A673 (cell line): ENCODE results near the gene TBL1X. TPM values are rescaled to one million over a fixed set of nuclear protein-coding genes. Genes with fewer than 3 reads are reported as not detected.

ENCODE experiments used
- BruUV-seq: library from RNA; stranded (reverse); fragments of 400-500 nt; replicated peaks from 2 replicates; lab custom pipeline; 2021; lab: Mats Ljungman, UMichigan
- CTCF ChIA-PET: fragments of 300-600 bp; sonication (Branson Sonifier 250); formaldehyde crosslinking; loops from one replicate; lab custom pipeline; 2022; ENCODE audit warnings: antibody characterized with exemption; lab: Charles Lee
- POLR2A ChIA-PET: fragments of 300-600 bp; sonication (Branson Sonifier 250); formaldehyde crosslinking; loops from one replicate; lab custom pipeline; 2022; ENCODE audit warnings: antibody characterized with exemption; ENCODE audit not compliant: low non-redundant PET; lab: Charles Lee
- DNase-seq: peaks from one replicate; pipeline ENCODE4 v3.0.0-alpha.2; 2015; ENCODE audit warnings: low spot score
- H3K27ac ChIP-seq: fragments of 200-600 bp; sonication (generic); 2 replicates; pipeline ENCODE4 v1.5.1; 2016; ENCODE audit warnings: mixed run types, low read depth, mild to moderate bottlenecking, mixed read lengths, antibody characterized with exemption, low read length; ENCODE audit not compliant: poor library complexity, severe bottlenecking
- H3K27me3 ChIP-seq: fragments of 200-600 bp; sonication (generic); replicated peaks from 2 replicates; pipeline ENCODE4 v1.6.1; 2017; ENCODE audit warnings: mixed run types, low read depth, mild to moderate bottlenecking, mixed read lengths, antibody characterized with exemption, low read length; ENCODE audit not compliant: insufficient read depth, poor library complexity
- H3K36me3 ChIP-seq: fragments of 200-600 bp; sonication (generic); 2 replicates; pipeline ENCODE4 v1.6.1; 2016; ENCODE audit warnings: mixed run types, mild to moderate bottlenecking, mixed read lengths, antibody characterized with exemption, low read length; ENCODE audit not compliant: insufficient read depth, poor library complexity, severe bottlenecking
- H3K4me1 ChIP-seq: fragments of 200-600 bp; sonication (generic); 2 replicates; pipeline ENCODE4 v1.6.1; 2017; ENCODE audit warnings: mixed run types, mild to moderate bottlenecking, mixed read lengths, antibody characterized with exemption, low read length; ENCODE audit not compliant: insufficient read depth, poor library complexity, severe bottlenecking
- H3K4me3 ChIP-seq: fragments of 200-600 bp; sonication (generic); 2 replicates; pipeline ENCODE4 v1.5.1; 2016; ENCODE audit warnings: low read depth, mixed run types, mild to moderate bottlenecking, mixed read lengths, low read length; ENCODE audit not compliant: poor library complexity, severe bottlenecking
- H3K9me3 ChIP-seq: fragments of 200-600 bp; sonication (generic); 2 replicates; pipeline ENCODE4 v1.6.1; 2016; ENCODE audit warnings: mixed run types, low read depth, mild to moderate bottlenecking, mixed read lengths, antibody characterized with exemption, low read length; ENCODE audit not compliant: poor library complexity, severe bottlenecking
- CTCF ChIP-seq: fragments of 300-800, 200-600 bp; sonication (generic); conservative IDR thresholded peaks from 2 replicates; pipeline ENCODE4 v1.5.1; 2017; ENCODE audit warnings: low read depth, mild to moderate bottlenecking, antibody characterized with exemption, low read length, moderate library complexity, mixed read lengths
- EZH2 ChIP-seq: fragments of 200-600 bp; sonication (generic); IDR thresholded peaks from 2 replicates; pipeline ENCODE4 v1.6.1; 2017; ENCODE audit warnings: borderline replicate concordance, low read depth, mild to moderate bottlenecking, mixed read lengths, antibody characterized with exemption, low read length; ENCODE audit not compliant: poor library complexity, severe bottlenecking
- intact Hi-C: fragments of 100-400 bp; cut with micrococcal nuclease; formaldehyde crosslinking; loops from one replicate; pipeline ENCODE4 v1.10.0; 2022; ENCODE audit not compliant: unreplicated experiment
- total RNA-seq: library from RNA; stranded (reverse); gene quantifications from 2 replicates; pipeline ENCODE4 v1.2.3, GENCODE V29; 2021

The TBL1X gene
- total RNA-seq, 1 experiment from 2014 or later, result 26.9 TPM

GRCh38 chrX:9663216-9663615, 198.4 kb downstream of the TBL1X start:
- TF ChIP-seq EZH2, result no peak
- no TSS peak for BruUV-seq
- no peaks in the 10 kb centered on the region for H3K27me3 ChIP-seq
- H3K9me3 ChIP-seq, result no peaks in the 10 kb centered on the region
- H3K4me3 ChIP-seq, result no peak overlapping the region
- no peak overlapping the region for H3K27ac ChIP-seq
- intact Hi-C loops, result no loop called here
- peaks cover under 1% of the 10 kb centered on the region for H3K4me1 ChIP-seq
- CTCF ChIA-PET, result no interaction called here
- POLR2A ChIA-PET, result no interaction called here
- no peaks in the 10 kb centered on the region for H3K36me3 ChIP-seq
- no peak for DNase-seq

DNA sequence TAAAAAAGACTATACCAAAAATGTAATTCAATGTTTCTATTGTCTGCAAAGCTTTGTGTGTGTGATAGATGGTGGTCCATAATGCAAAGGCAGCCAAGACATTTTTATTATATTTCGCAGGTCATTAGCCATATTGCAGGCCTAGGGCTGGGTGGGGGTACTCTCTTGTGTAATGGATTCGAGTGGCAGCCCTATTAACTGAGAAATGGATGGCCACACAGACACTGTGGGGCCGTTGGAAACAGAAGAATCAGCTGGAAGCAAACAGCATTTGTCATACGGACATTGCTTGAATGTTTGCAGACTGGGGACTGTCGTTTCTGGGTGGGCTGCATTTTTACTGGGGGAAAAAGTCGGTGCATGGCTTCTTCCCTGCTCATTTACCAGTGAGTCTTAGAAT, 199.4 kb downstream of the TBL1X start:
- no TSS peak for BruUV-seq
- Histone ChIP-seq H3K4me3 (no peak overlapping the region), H3K4me1 (peaks cover 3% of the 10 kb centered on the region), H3K9me3 (no peaks in the 10 kb centered on the region), H3K27me3 (no peaks in the 10 kb centered on the region), H3K27ac (no peak overlapping the region), H3K36me3 (no peaks in the 10 kb centered on the region)
- CTCF ChIA-PET, result no interaction called here
- no peak for DNase-seq
- intact Hi-C loops, result no loop called here
- POLR2A ChIA-PET, result no interaction called here
- TF ChIP-seq EZH2 (no peak), CTCF (no peak)

GRCh38 chrX:9665113-9665512, 200.3 kb downstream of the TBL1X start:
- POLR2A ChIA-PET, result no interaction called here
- intact Hi-C loops, result no loop called here
- no TSS peak for BruUV-seq
- DNase-seq, result peak; percentile 17
- H3K27me3 ChIP-seq, result no peaks in the 10 kb centered on the region
- H3K36me3 ChIP-seq, result no peaks in the 10 kb centered on the region
- no peaks in the 10 kb centered on the region for H3K9me3 ChIP-seq
- H3K4me3 ChIP-seq, result no peak overlapping the region
- TF ChIP-seq CTCF (no peak), EZH2 (no peak)
- CTCF ChIA-PET, result no interaction called here
- H3K27ac ChIP-seq, result no peak overlapping the region
- peaks cover 9% of the 10 kb centered on the region for H3K4me1 ChIP-seq

DNA sequence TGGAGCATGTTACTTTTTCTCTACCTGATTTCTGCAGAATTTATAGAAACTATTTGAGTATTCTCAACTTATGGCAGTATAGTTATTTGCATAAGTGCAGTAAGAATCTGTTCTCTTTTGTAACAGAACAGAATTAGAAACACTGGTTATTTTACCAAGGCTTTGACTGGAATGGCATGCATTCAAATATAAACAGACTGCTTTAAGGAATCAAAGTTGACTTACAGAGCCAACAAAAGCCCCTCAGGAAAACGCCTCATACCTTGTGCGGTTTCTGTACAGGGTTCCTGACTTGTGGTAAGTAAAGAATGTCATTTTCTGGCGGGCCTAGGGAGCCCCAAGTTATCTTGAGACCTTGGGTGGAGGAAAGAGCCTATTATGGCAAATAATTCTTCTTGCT, 203.7 kb downstream of the TBL1X start:
- Histone ChIP-seq H3K27ac (no peak overlapping the region), H3K36me3 (no peaks in the 10 kb centered on the region), H3K4me3 (no peak overlapping the region), H3K27me3 (no peaks in the 10 kb centered on the region), H3K4me1 (peaks cover 23% of the 10 kb centered on the region), H3K9me3 (no peaks in the 10 kb centered on the region)
- TF ChIP-seq CTCF, result no peak
- no peak for TF ChIP-seq EZH2
- BruUV-seq, result no TSS peak
- CTCF ChIA-PET, result no interaction called here
- DNase-seq, result no peak
- POLR2A ChIA-PET, result no interaction called here
- intact Hi-C loops, result no loop called here
